Stomach (tissue), 9 donors: ENCODE data around the gene DLG4. TPM values are rescaled to one million over a fixed set of nuclear protein-coding genes. Genes with fewer than 3 reads are reported as not detected.

Source experiments
- DNase-seq, 2 donors: peaks; one replicate each; pipeline versions ENCODE4 v3.0.0 to v3.0.0-alpha.2; 2013 to 2019
- H3K27ac ChIP-seq, 5 donors: fragments of 200-600 bp in 4 of 5; sonication (generic) in 4 of 5; one replicate each; pipeline ENCODE4 v1.5.1; 2013 to 2019; ENCODE audit warnings: mild to moderate bottlenecking in 1 of 5, moderate library complexity in 1 of 5
- H3K27me3 ChIP-seq, 3 donors: fragments of 200-600 bp; sonication (generic); one replicate each; pipeline ENCODE4 v1.5.1; 2017 to 2019; ENCODE audit warnings: mixed run types in 1 of 3
- H3K36me3 ChIP-seq, 4 donors: fragments of 200-600 bp; sonication (generic); 1 replicate in 3 of 4; 2 replicates in 1 of 4; pipeline ENCODE4 v1.5.1; 2016 to 2019
- H3K4me1 ChIP-seq, 4 donors: fragments of 200-600 bp; sonication (generic); one replicate each; pipeline ENCODE4 v1.5.1; 2016 to 2019
- H3K4me3 ChIP-seq, 4 donors: fragments of 200-600 bp; sonication (generic) in 3 of 4; one replicate each; pipeline ENCODE4 v1.5.1; 2016 to 2019; ENCODE audit warnings: mild to moderate bottlenecking in 1 of 4
- H3K9me3 ChIP-seq, 4 donors: fragments of 200-600 bp; sonication (generic); one replicate each; pipeline ENCODE4 v1.5.1; 2016 to 2019
- EP300 ChIP-seq: sonication (generic); formaldehyde crosslinking; IDR thresholded peaks from one replicate; pipeline ENCODE4 v1.6.1; 2017; ENCODE audit warnings: antibody characterized with exemption
- POLR2A ChIP-seq, 4 donors: fragments of 450-650 bp; IDR thresholded peaks; one replicate each; pipeline ENCODE4 v1.6.1; 2016; ENCODE audit warnings: antibody characterized with exemption in 4 of 4, control low read depth in 2 of 4, mild to moderate bottlenecking in 1 of 4, moderate library complexity in 1 of 4
- POLR2AphosphoS5 ChIP-seq, 3 donors: sonication (generic); formaldehyde crosslinking; IDR thresholded peaks; one replicate each; pipeline ENCODE4 v1.6.1; 2016; ENCODE audit warnings: antibody characterized with exemption in 3 of 3
- WGBS, 5 donors: extraction: QIAGEN DNeasy Blood & Tissue Kit in 3 of 5; methylation state at CpG; one replicate each; pipeline versions ENCODE4 v1.1.5 to v1.1.7; 2013 to 2018; 5-methylcytosine and 5-hydroxymethylcytosine counted together
- intact Hi-C: fragments of 100-400 bp; cut with DNase I; formaldehyde crosslinking; loops from one replicate; pipeline ENCODE4 v1.15.1; 2023; ENCODE audit warnings: low total_unique reads
- polyA plus RNA-seq, 3 donors: library from polyadenylated mRNA; stranded (reverse); fragments of 200-250 nt; gene quantifications; one replicate each; pipeline ENCODE4 v1.2.3, GENCODE V29; 2013
- total RNA-seq, 5 donors: library from RNA; depleted of rRNA; stranded (reverse); fragments of >200 nt; gene quantifications; one replicate each; pipeline versions ENCODE4 v1.1.0 to v1.2.3, GENCODE V29; 2014 to 2016
- TF ChIP-seq, protein P1 (sequence below), 7 experiments: fragments of 450-650 bp in 4 of 7; fragments of 200-600 bp in 3 of 7; sonication (generic) in 3 of 7; IDR thresholded peaks; one replicate each; pipeline ENCODE4 v1.5.1; 2016 to 2019; ENCODE audit warnings: antibody characterized with exemption in 7 of 7, control low read depth in 2 of 7, mild to moderate bottlenecking in 1 of 7
- donor health status: healthy with polysubstance abuse.
- donor health status: Bipolar disorder and iron deficiency.
- donor health status: healthy.

DLG4 gene
- total and polyA plus RNA-seq, 8 donors: 3.2 to 26.3 (median 8.8) TPM

DNA sequence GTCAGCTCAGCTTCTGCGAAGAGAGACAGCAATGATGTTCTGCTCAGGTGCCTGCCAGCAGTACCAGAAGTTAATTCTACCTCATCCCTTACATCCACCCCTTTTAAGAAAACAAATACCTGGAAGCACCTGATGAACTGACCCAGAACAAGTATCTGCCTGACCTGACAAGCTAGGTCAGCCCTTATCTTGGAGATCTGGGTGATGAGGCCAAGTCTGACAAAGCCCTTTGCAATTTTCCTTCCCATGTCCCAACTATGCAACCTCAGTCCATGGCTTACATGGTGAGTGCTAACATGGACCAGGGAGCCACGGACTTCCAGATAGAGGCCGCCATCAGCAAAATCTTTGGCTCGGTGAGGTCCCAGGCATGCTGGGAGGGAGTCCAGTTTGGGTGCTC, 3.7 kb upstream of the DLG4 start:
- peaks cover 28 to 63% (median 41%) of the 10 kb centered on the region in 4 donors for H3K4me1 ChIP-seq
- H3K9me3 ChIP-seq: no peaks in the 10 kb centered on the region
- TF ChIP-seq, protein P1, sequence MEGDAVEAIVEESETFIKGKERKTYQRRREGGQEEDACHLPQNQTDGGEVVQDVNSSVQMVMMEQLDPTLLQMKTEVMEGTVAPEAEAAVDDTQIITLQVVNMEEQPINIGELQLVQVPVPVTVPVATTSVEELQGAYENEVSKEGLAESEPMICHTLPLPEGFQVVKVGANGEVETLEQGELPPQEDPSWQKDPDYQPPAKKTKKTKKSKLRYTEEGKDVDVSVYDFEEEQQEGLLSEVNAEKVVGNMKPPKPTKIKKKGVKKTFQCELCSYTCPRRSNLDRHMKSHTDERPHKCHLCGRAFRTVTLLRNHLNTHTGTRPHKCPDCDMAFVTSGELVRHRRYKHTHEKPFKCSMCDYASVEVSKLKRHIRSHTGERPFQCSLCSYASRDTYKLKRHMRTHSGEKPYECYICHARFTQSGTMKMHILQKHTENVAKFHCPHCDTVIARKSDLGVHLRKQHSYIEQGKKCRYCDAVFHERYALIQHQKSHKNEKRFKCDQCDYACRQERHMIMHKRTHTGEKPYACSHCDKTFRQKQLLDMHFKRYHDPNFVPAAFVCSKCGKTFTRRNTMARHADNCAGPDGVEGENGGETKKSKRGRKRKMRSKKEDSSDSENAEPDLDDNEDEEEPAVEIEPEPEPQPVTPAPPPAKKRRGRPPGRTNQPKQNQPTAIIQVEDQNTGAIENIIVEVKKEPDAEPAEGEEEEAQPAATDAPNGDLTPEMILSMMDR (IDR thresholded peaks at IDR 0.05): no peak
- TF ChIP-seq POLR2AphosphoS5 (IDR thresholded peaks at IDR 0.05): no peak
- TF ChIP-seq POLR2A (IDR thresholded peaks at IDR 0.05): no peak
- TF ChIP-seq EP300: no peak
- 69 to 93% (median 83%) methylated on average over 3 to 4 of the region's 4 CpGs for WGBS, 5 donors
- no peak for DNase-seq
- H3K4me3 ChIP-seq: no peak overlapping the region
- peaks cover 63 to 75% (median 73%) of the 10 kb centered on the region in 4 donors for H3K36me3 ChIP-seq
- no peaks in the 10 kb centered on the region for H3K27me3 ChIP-seq
- peak overlapping the region in 1 of 5 donors; percentile 36 for H3K27ac ChIP-seq
- intact Hi-C loops: no loop called here

DNA sequence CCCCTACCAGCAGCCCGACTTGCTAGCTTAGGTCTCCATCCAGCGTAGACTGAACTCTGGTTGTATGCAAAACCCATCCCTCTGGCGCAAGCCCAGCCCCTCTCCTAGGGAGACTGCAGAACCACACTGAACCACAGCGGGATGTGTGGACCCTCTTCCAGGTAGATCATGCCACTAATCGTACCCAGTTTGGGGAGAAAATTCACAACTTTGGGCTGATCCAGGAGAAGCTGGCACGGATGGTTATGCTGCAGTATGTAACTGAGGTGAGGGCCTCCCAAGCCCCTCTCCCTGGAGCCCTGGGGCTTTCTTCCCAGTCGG, 3.3 kb upstream of the DLG4 start:
- Histone ChIP-seq H3K36me3 (peaks cover 63 to 71% (median 69%) of the 10 kb centered on the region in 4 donors), H3K27me3 (peaks cover 0 to 3% (median 0%) of the 10 kb centered on the region in 3 donors)
- 70 to 83% (median 75%) methylated on average over 4 to 7 of the region's 7 CpGs for WGBS, 5 donors

DNA sequence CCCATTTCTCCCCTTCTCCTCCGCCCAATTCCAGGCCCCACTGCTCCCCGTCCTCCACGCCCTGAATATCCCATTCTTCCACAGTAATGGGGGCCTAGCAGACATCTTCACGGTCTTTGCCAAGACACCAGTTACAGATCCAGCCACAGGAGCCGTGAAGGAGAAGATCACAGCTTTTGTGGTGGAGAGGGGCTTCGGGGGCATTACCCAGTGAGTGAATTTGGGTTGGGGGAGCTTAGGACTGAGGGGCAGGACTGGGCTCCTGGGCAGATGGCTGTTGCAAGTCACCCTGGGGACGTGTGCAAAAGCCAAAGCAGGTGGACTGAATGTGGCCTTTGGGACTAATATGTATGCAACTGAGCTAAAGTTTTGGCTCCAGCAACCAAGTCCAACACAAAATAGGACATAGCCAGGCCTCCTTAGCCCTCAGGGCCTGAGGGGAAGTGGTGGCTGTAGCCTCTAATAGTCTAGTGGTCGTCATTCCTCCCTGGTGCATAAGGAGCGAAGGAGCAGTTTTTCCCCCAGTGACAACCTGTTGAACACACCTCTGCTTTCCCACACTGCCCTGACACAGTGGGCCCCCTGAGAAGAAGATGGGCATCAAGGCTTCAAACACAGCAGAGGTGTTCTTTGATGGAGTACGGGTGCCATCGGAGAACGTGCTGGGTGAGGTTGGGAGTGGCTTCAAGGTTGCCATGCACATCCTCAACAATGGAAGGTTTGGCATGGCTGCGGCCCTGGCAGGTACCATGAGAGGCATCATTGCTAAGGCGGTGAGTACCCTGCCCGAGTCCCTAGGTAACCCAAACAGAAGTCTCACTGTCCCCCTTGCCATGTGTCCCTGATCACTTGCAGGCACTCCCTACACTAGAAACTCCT, 2.7 kb upstream of the DLG4 start:
- H3K4me3 ChIP-seq: peak overlapping the region in 1 of 4 donors; percentile 92
- WGBS, 5 donors: 80 to 87% (median 80%) methylated on average over 14 to 15 of the region's 15 CpGs
- H3K4me1 ChIP-seq: peaks cover 36 to 74% (median 51%) of the 10 kb centered on the region in 4 donors
- H3K9me3 ChIP-seq: no peaks in the 10 kb centered on the region
- H3K27me3 ChIP-seq: peaks cover 0 to 6% (median 0%) of the 10 kb centered on the region in 3 donors
- intact Hi-C loops: no loop called here
- H3K36me3 ChIP-seq: peaks cover 58 to 65% (median 63%) of the 10 kb centered on the region in 4 donors
- no peak for DNase-seq
- peak overlapping the region in 3 of 5 donors; percentile 96 to 100 (median 98) for H3K27ac ChIP-seq
- TF ChIP-seq EP300: no peak
- no peak for TF ChIP-seq POLR2AphosphoS5 (IDR thresholded peaks at IDR 0.05)
- TF ChIP-seq POLR2A (IDR thresholded peaks at IDR 0.05): no peak
- TF ChIP-seq, protein P1 (IDR thresholded peaks at IDR 0.05): no peak

More for the DNA sequence above, 3.3 kb upstream of the DLG4 start:
- Histone ChIP-seq H3K4me3 (peak overlapping the region in 1 of 4 donors; percentile 9), H3K27ac (peak overlapping the region in 1 of 5 donors; percentile 36), H3K9me3 (no peaks in the 10 kb centered on the region), H3K4me1 (peaks cover 32 to 68% (median 46%) of the 10 kb centered on the region in 4 donors)
- intact Hi-C loops: no loop called here
- TF ChIP-seq, protein P1 (IDR thresholded peaks at IDR 0.05): no peak
- TF ChIP-seq POLR2AphosphoS5 (IDR thresholded peaks at IDR 0.05): no peak
- TF ChIP-seq EP300: no peak
- TF ChIP-seq POLR2A (IDR thresholded peaks at IDR 0.05): no peak
- DNase-seq: no peak

- Histone ChIP-seq H3K4me3 (peak overlapping the region in 3 of 4 donors; percentile 74 to 95 (median 92)), H3K36me3 (peaks cover 49 to 56% (median 54%) of the 10 kb centered on the region in 4 donors), H3K4me1 (peaks cover 42 to 82% (median 59%) of the 10 kb centered on the region in 4 donors), H3K27me3 (peaks cover 0 to 12% (median 0%) of the 10 kb centered on the region in 3 donors), H3K9me3 (no peaks in the 10 kb centered on the region), H3K27ac (peak overlapping the region; percentile 93 to 100 (median 98))
- intact Hi-C loops: no loop called here
- DNase-seq: no peak
- WGBS, 5 donors: 69 to 78% (median 75%) methylated on average over 9 to 10 of the region's 10 CpGs
- TF ChIP-seq POLR2A (IDR thresholded peaks at IDR 0.05) (no peak), EP300 (no peak)
These were observed 1.8 kb upstream of the DLG4 start for GRCh38 chr17:7221278-7222092.
